ENCODE data around the gene C17orf75.
A peak's percentile ranks its signal among the peaks of the same experiment; 100 is the strongest.

Gene C17orf75

DNA sequence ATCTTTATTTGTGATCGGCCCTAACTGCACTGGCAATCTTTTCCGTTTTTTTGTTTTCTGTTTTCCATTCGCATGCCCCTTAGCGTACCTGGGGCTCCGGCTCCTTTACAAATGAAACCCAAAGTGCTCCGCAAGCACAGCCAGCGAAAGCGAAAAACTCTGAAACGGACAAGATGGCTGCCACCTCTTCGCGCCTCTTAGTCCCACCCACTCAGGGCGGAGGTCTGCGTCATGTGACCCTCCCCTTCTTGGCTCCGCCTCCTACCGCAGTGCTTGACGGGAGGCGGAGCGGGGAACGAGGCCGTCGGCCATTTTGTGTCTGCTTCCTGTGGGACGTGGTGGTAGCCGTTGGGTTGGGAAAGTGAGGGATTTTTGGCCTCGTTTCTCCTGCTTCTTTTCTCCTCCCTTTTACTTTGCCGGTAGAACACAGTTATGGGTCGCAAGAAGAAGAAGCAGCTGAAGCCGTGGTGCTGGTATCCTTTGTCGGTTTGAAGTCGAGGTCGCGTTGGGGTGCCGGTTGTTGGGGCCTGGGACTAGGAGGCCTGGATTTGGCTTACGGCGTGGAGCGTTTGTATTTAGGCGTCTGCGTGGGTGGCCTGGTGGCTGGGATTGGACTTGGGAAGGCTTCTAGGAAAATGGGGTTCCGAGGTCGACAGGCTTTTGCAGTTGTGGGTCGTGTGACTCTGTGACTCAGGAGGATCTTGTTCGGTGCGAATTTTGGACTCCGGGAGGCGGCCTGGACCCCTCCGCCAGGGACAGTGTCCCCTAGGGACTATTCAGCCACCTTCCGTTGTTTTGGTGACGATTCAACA lies 8.1 kb upstream of the C17orf75 start, which contains the start of gene ZNF207:
ZNF207 (plus strand) TSS at position 304 of the 812 bp plus-strand sequence; CDS start at position 433, 129 bp downstream.
- Histone ChIP-seq H3K9me3 (ENCODE audit: control insufficient read depth, insufficient read depth, low read length) (no peaks in the 10 kb centered on the region), H3K4me1 (ENCODE audit: control insufficient read depth, low read length) (peaks cover 39% of the 10 kb centered on the region), H3K27me3 (ENCODE audit: control insufficient read depth, low read length) (no peaks in the 10 kb centered on the region), H4K20me1 (ENCODE audit: control insufficient read depth, insufficient read depth, low read depth, low read length) (peaks cover 26% of the 10 kb centered on the region), H3K79me2 (ENCODE audit: control insufficient read depth, low read length) (peaks cover 66% of the 10 kb centered on the region), H3K4me2 (ENCODE audit: low read length) (peak within 1 kb of the TSS; percentile 93), H3F3A (ENCODE audit: control insufficient read depth, insufficient read depth) (peaks cover 10% of the 10 kb centered on the region), H3K27ac (ENCODE audit: low read depth, low read length) (peak within 1 kb of the TSS; percentile 87), H3K4me3 (ENCODE audit: low read length) (peak within 1 kb of the TSS; percentile 95), H3K9me2 (replicated peaks; ENCODE audit: control insufficient read depth, low read length) (no peaks in the 10 kb centered on the region), H3K36me3 (ENCODE audit: control insufficient read depth, low read length) (peaks cover 49% of the 10 kb centered on the region)
- TF ChIP-seq, protein P1, sequence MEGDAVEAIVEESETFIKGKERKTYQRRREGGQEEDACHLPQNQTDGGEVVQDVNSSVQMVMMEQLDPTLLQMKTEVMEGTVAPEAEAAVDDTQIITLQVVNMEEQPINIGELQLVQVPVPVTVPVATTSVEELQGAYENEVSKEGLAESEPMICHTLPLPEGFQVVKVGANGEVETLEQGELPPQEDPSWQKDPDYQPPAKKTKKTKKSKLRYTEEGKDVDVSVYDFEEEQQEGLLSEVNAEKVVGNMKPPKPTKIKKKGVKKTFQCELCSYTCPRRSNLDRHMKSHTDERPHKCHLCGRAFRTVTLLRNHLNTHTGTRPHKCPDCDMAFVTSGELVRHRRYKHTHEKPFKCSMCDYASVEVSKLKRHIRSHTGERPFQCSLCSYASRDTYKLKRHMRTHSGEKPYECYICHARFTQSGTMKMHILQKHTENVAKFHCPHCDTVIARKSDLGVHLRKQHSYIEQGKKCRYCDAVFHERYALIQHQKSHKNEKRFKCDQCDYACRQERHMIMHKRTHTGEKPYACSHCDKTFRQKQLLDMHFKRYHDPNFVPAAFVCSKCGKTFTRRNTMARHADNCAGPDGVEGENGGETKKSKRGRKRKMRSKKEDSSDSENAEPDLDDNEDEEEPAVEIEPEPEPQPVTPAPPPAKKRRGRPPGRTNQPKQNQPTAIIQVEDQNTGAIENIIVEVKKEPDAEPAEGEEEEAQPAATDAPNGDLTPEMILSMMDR (IDR thresholded peaks at IDR 0.05; ENCODE audit: low read depth, low read length, poor library complexity, severe bottlenecking), result no peak
- TF ChIP-seq EZH2phosphoT487 (IDR thresholded peaks at IDR 0.05; ENCODE audit: borderline replicate concordance, low read length), result no peak

DNA sequence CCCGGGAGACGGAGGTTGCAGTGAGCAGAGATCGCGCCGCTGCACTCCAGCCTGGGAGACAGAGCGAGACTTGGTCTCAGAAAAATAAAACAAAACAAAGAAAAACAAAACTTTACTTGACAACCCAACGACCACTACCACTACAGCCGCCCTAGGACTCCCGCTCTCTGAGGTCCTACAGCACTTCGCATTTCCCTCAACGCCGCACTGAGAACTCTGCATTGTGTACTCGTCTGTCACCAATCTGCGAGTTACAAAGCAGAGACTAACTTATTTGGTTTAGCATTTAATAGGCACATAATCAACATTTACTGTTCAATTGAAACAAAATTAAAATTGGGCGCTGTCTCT lies 7.5 kb upstream of the C17orf75 start:
- H3K79me2 ChIP-seq (ENCODE audit: control insufficient read depth, low read length), result peaks cover 60% of the 10 kb centered on the region

DNA sequence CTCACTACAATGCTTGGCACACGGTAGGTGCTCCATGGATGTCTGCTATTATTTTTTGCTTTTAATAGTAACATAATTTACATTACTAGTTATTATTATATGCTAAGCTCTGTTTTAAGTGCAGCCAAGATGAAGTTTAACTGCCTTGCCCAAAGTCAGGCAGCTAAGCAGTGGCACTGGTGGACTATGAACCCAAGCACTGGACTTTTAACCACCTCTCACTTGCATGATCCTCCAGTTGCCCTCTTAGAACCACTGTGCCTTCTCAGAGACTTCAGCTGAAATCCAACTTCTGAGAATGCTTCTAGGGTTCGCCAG lies 6.5 kb upstream of the C17orf75 start:
- Histone ChIP-seq H3F3A (ENCODE audit: control insufficient read depth, insufficient read depth) (peaks cover 12% of the 10 kb centered on the region), H3K4me2 (ENCODE audit: low read length) (peak overlapping the region; percentile 93), H3K9me3 (ENCODE audit: control insufficient read depth, insufficient read depth, low read length) (no peaks in the 10 kb centered on the region), H3K79me2 (ENCODE audit: control insufficient read depth, low read length) (peaks cover 49% of the 10 kb centered on the region), H3K27ac (ENCODE audit: low read depth, low read length) (no peak overlapping the region), H3K9me2 (replicated peaks; ENCODE audit: control insufficient read depth, low read length) (no peaks in the 10 kb centered on the region), H3K4me3 (ENCODE audit: low read length) (peak overlapping the region; percentile 95), H3K27me3 (ENCODE audit: control insufficient read depth, low read length) (no peaks in the 10 kb centered on the region), H3K4me1 (ENCODE audit: control insufficient read depth, low read length) (peaks cover 29% of the 10 kb centered on the region), H3K36me3 (ENCODE audit: control insufficient read depth, low read length) (peaks cover 34% of the 10 kb centered on the region), H4K20me1 (ENCODE audit: control insufficient read depth, insufficient read depth, low read depth, low read length) (peaks cover 20% of the 10 kb centered on the region)
- TF ChIP-seq, protein P1 (IDR thresholded peaks at IDR 0.05; ENCODE audit: low read depth, low read length, poor library complexity, severe bottlenecking), result no peak
- no peak for TF ChIP-seq EZH2phosphoT487 (IDR thresholded peaks at IDR 0.05; ENCODE audit: borderline replicate concordance, low read length)

More for the DNA sequence above, 7.5 kb upstream of the C17orf75 start:
- Histone ChIP-seq H3K27me3 (ENCODE audit: control insufficient read depth, low read length) (no peaks in the 10 kb centered on the region), H3K9me3 (ENCODE audit: control insufficient read depth, insufficient read depth, low read length) (no peaks in the 10 kb centered on the region), H3F3A (ENCODE audit: control insufficient read depth, insufficient read depth) (peaks cover 10% of the 10 kb centered on the region), H3K4me2 (ENCODE audit: low read length) (peak overlapping the region; percentile 93), H4K20me1 (ENCODE audit: control insufficient read depth, insufficient read depth, low read depth, low read length) (peaks cover 22% of the 10 kb centered on the region), H3K36me3 (ENCODE audit: control insufficient read depth, low read length) (peaks cover 43% of the 10 kb centered on the region), H3K27ac (ENCODE audit: low read depth, low read length) (peak overlapping the region; percentile 87), H3K4me1 (ENCODE audit: control insufficient read depth, low read length) (peaks cover 33% of the 10 kb centered on the region), H3K4me3 (ENCODE audit: low read length) (peak overlapping the region; percentile 95), H3K9me2 (replicated peaks; ENCODE audit: control insufficient read depth, low read length) (no peaks in the 10 kb centered on the region)
- no peak for TF ChIP-seq EZH2phosphoT487 (IDR thresholded peaks at IDR 0.05; ENCODE audit: borderline replicate concordance, low read length)
- TF ChIP-seq, protein P1 (IDR thresholded peaks at IDR 0.05; ENCODE audit: low read depth, low read length, poor library complexity, severe bottlenecking), result no peak
